Dendritic cell treated with granulocyte-macrophage colony-stimulating factor and Interleukin-4, amounts not matched to agents 40 ng/mL and 50 ng/mL, for 4 days (primary cell): Measurements from ENCODE around the gene BICC1.

Experiments used
- H3K27ac Mint-ChIP-seq: one replicate; pipeline ENCODE4 v1.8.0; 2022; ENCODE audit warnings: mild to moderate bottlenecking, mixed read lengths
- H3K27me3 Mint-ChIP-seq: one replicate; pipeline ENCODE4 v1.8.0; 2022; ENCODE audit warnings: mild to moderate bottlenecking, mixed read lengths
- H3K36me3 Mint-ChIP-seq: one replicate; pipeline ENCODE4 v1.8.0; 2022; ENCODE audit warnings: low read depth, mixed read lengths
- H3K4me1 Mint-ChIP-seq: one replicate; pipeline ENCODE4 v1.8.0; 2022; ENCODE audit warnings: low read depth, mixed read lengths
- H3K4me3 Mint-ChIP-seq: one replicate; pipeline ENCODE4 v1.8.0; 2022; ENCODE audit warnings: mild to moderate bottlenecking, moderate library complexity, mixed read lengths
- H3K9me3 Mint-ChIP-seq: one replicate; pipeline ENCODE4 v1.8.0; 2022; ENCODE audit warnings: mixed read lengths
- intact Hi-C: fragments of 100-400 bp; cut with micrococcal nuclease; formaldehyde crosslinking; loops from one replicate; pipeline ENCODE4 v1.15.0; 2022

BICC1 gene

GRCh38 chr10:58764087-58764747 lies 251.5 kb downstream of the BICC1 start:
- Mint-ChIP-seq H3K36me3 (no peaks in the 10 kb centered on the region), H3K27me3 (no peaks in the 10 kb centered on the region), H3K9me3 (peaks cover 9% of the 10 kb centered on the region), H3K27ac (no peak overlapping the region), H3K4me1 (no peaks in the 10 kb centered on the region), H3K4me3 (no peak overlapping the region)
- intact Hi-C loops, result no loop called here

- Mint-ChIP-seq H3K36me3 (no peaks in the 10 kb centered on the region), H3K27ac (no peak overlapping the region), H3K9me3 (peaks cover 9% of the 10 kb centered on the region), H3K27me3 (no peaks in the 10 kb centered on the region), H3K4me3 (no peak overlapping the region), H3K4me1 (no peaks in the 10 kb centered on the region)
- intact Hi-C loops, result no loop called here
These were observed 253.2 kb downstream of the BICC1 start for GRCh38 chr10:58765910-58766309.

GRCh38 chr10:58767652-58768051 lies 255.0 kb downstream of the BICC1 start:
- peaks cover 9% of the 10 kb centered on the region for H3K9me3 Mint-ChIP-seq
- no peak overlapping the region for H3K4me3 Mint-ChIP-seq
- intact Hi-C loops, result no loop called here
- no peaks in the 10 kb centered on the region for H3K27me3 Mint-ChIP-seq
- no peak overlapping the region for H3K27ac Mint-ChIP-seq
- no peaks in the 10 kb centered on the region for H3K36me3 Mint-ChIP-seq
- no peaks in the 10 kb centered on the region for H3K4me1 Mint-ChIP-seq

- Mint-ChIP-seq H3K9me3 (peaks cover 9% of the 10 kb centered on the region), H3K36me3 (no peaks in the 10 kb centered on the region), H3K4me1 (no peaks in the 10 kb centered on the region), H3K27me3 (no peaks in the 10 kb centered on the region), H3K4me3 (no peak overlapping the region), H3K27ac (no peak overlapping the region)
- intact Hi-C loops, result no loop called here
These were observed 259.2 kb downstream of the BICC1 start for GRCh38 chr10:58771863-58772262.

GRCh38 chr10:58772758-58773157 lies 260.1 kb downstream of the BICC1 start:
- Mint-ChIP-seq H3K36me3 (no peaks in the 10 kb centered on the region), H3K9me3 (peaks cover under 1% of the 10 kb centered on the region), H3K4me1 (no peaks in the 10 kb centered on the region), H3K27ac (no peak overlapping the region), H3K27me3 (no peaks in the 10 kb centered on the region), H3K4me3 (no peak overlapping the region)
- intact Hi-C loops, result no loop called here

- H3K27me3 Mint-ChIP-seq, result no peaks in the 10 kb centered on the region
- intact Hi-C loops, result no loop called here
These were observed 260.7 kb downstream of the BICC1 start for GRCh38 chr10:58773341-58773740.

GRCh38 chr10:58773944-58774343 lies 261.3 kb downstream of the BICC1 start:
- no peaks in the 10 kb centered on the region for H3K9me3 Mint-ChIP-seq
- intact Hi-C loops, result no loop called here
- no peaks in the 10 kb centered on the region for H3K36me3 Mint-ChIP-seq
- no peaks in the 10 kb centered on the region for H3K4me1 Mint-ChIP-seq
- H3K27ac Mint-ChIP-seq, result no peak overlapping the region
- H3K27me3 Mint-ChIP-seq, result no peaks in the 10 kb centered on the region
- no peak overlapping the region for H3K4me3 Mint-ChIP-seq

More at GRCh38 chr10:58773341-58773740, 260.7 kb downstream of the BICC1 start:
- Mint-ChIP-seq H3K27ac (no peak overlapping the region), H3K4me3 (no peak overlapping the region), H3K9me3 (no peaks in the 10 kb centered on the region), H3K36me3 (no peaks in the 10 kb centered on the region), H3K4me1 (no peaks in the 10 kb centered on the region)

- Mint-ChIP-seq H3K4me3 (no peak overlapping the region), H3K4me1 (no peaks in the 10 kb centered on the region)
- intact Hi-C loops, result no loop called here
These were observed 263.4 kb downstream of the BICC1 start for GRCh38 chr10:58775960-58776567.

GRCh38 chr10:58776568-58777318 lies 264.1 kb downstream of the BICC1 start:
- Mint-ChIP-seq H3K4me1 (no peaks in the 10 kb centered on the region), H3K36me3 (no peaks in the 10 kb centered on the region), H3K9me3 (no peaks in the 10 kb centered on the region), H3K27ac (no peak overlapping the region), H3K27me3 (no peaks in the 10 kb centered on the region), H3K4me3 (no peak overlapping the region)
- intact Hi-C loops, result no loop called here

More at GRCh38 chr10:58775960-58776567, 263.4 kb downstream of the BICC1 start:
- Mint-ChIP-seq H3K36me3 (no peaks in the 10 kb centered on the region), H3K27ac (no peak overlapping the region), H3K9me3 (no peaks in the 10 kb centered on the region), H3K27me3 (no peaks in the 10 kb centered on the region)

GRCh38 chr10:58778966-58779365 lies 266.3 kb downstream of the BICC1 start:
- H3K4me3 Mint-ChIP-seq, result no peak overlapping the region
- no peaks in the 10 kb centered on the region for H3K9me3 Mint-ChIP-seq
- no peaks in the 10 kb centered on the region for H3K27me3 Mint-ChIP-seq
- no peak overlapping the region for H3K27ac Mint-ChIP-seq
- no peaks in the 10 kb centered on the region for H3K4me1 Mint-ChIP-seq
- no peaks in the 10 kb centered on the region for H3K36me3 Mint-ChIP-seq
- intact Hi-C loops, result no loop called here

- intact Hi-C loops, result no loop called here
- H3K4me3 Mint-ChIP-seq, result no peak overlapping the region
- H3K27ac Mint-ChIP-seq, result no peak overlapping the region
- no peaks in the 10 kb centered on the region for H3K27me3 Mint-ChIP-seq
- H3K9me3 Mint-ChIP-seq, result no peaks in the 10 kb centered on the region
- H3K36me3 Mint-ChIP-seq, result no peaks in the 10 kb centered on the region
- H3K4me1 Mint-ChIP-seq, result no peaks in the 10 kb centered on the region
These were observed 266.9 kb downstream of the BICC1 start for GRCh38 chr10:58779594-58779993.

GRCh38 chr10:58780476-58780875 lies 267.8 kb downstream of the BICC1 start:
- Mint-ChIP-seq H3K27ac (no peak overlapping the region), H3K36me3 (no peaks in the 10 kb centered on the region), H3K4me1 (no peaks in the 10 kb centered on the region), H3K4me3 (no peak overlapping the region), H3K9me3 (no peaks in the 10 kb centered on the region), H3K27me3 (no peaks in the 10 kb centered on the region)
- intact Hi-C loops, result loop anchor here (10.0 kb wide), 1 partner anchor 444 kb away; no protein-coding TSS in a partner anchor

- Mint-ChIP-seq H3K4me3 (no peak overlapping the region), H3K27me3 (no peaks in the 10 kb centered on the region), H3K27ac (no peak overlapping the region), H3K9me3 (no peaks in the 10 kb centered on the region), H3K4me1 (no peaks in the 10 kb centered on the region), H3K36me3 (no peaks in the 10 kb centered on the region)
- intact Hi-C loops, result loop anchor here (1.0 to 10.0 kb wide), 2 partner anchors 251 to 443 kb away; no protein-coding TSS in a partner anchor
These were observed 269.3 kb downstream of the BICC1 start for GRCh38 chr10:58781873-58782488.
